Keratinocyte (primary cell): ENCODE results near the gene TBC1D14. TPM values are rescaled to one million over a fixed set of nuclear protein-coding genes. Genes with fewer than 3 reads are reported as not detected.
A peak's percentile ranks its signal among the peaks of the same experiment; 100 is the strongest.

Source experiments
- DNase-seq: peaks from one replicate; pipeline ENCODE4 v3.0.0-alpha.2; 2011; ENCODE audit warnings: low read depth, missing footprints, low spot score
- FAIRE-seq: peaks from 2 replicates; lab custom pipeline; 2011; peaks lifted over from hg19 to GRCh38; lab: Jason Lieb, UNC
- H2AFZ ChIP-seq: 2 replicates; pipeline ENCODE4 v1.6.0; 2012; ENCODE audit warnings: low read length, control low read depth, inconsistent platforms; ENCODE audit not compliant: control insufficient read depth
- H3K27ac ChIP-seq: 2 replicates; pipeline ENCODE4 v1.5.1; 2011; ENCODE audit warnings: low read length; ENCODE audit not compliant: control insufficient read depth, insufficient read depth
- H3K27me3 ChIP-seq: 3 replicates; pipeline ENCODE4 v1.6.0; 2011; ENCODE audit warnings: low read length; ENCODE audit not compliant: control insufficient read depth, insufficient read depth; ENCODE audit errors: extremely low read depth
- H3K36me3 ChIP-seq, 2 experiments: 2 replicates in 1 of 2; 3 replicates in 1 of 2; pipeline ENCODE4 v1.5.1; 2011; ENCODE audit warnings: low read length in 2 of 2, mild to moderate bottlenecking in 1 of 2; ENCODE audit not compliant: control insufficient read depth in 2 of 2, insufficient read depth in 2 of 2; ENCODE audit errors: extremely low read depth in 1 of 2
- H3K4me1 ChIP-seq: 3 replicates; pipeline ENCODE4 v1.5.1; 2011; ENCODE audit warnings: low read length; ENCODE audit not compliant: control insufficient read depth, insufficient read depth; ENCODE audit errors: extremely low read depth
- H3K4me2 ChIP-seq: 3 replicates; pipeline ENCODE4 v1.6.0; 2011; ENCODE audit warnings: low read depth, low read length; ENCODE audit not compliant: control insufficient read depth, insufficient read depth; ENCODE audit errors: extremely low read depth
- H3K4me3 ChIP-seq, 3 experiments: fragments of 200-600 bp in 1 of 3; sonication (generic) in 1 of 3; 2 replicates in 2 of 3; 3 replicates in 1 of 3; pipeline ENCODE4 v1.5.1; 2011 to 2016; ENCODE audit warnings: low read length in 3 of 3, mild to moderate bottlenecking in 3 of 3, control low read depth in 2 of 3, inconsistent platforms in 1 of 3, low read depth in 1 of 3, mixed read lengths in 1 of 3, mixed run types in 1 of 3, moderate library complexity in 1 of 3; ENCODE audit not compliant: control insufficient read depth in 2 of 3, insufficient read depth in 2 of 3; ENCODE audit errors: extremely low read depth in 1 of 3
- H3K79me2 ChIP-seq: 2 replicates; pipeline ENCODE4 v1.6.0; 2012; ENCODE audit warnings: low read length; ENCODE audit not compliant: control insufficient read depth, insufficient read depth
- H3K9ac ChIP-seq: 3 replicates; pipeline ENCODE4 v1.6.0; 2011; ENCODE audit warnings: low read length; ENCODE audit not compliant: control insufficient read depth, insufficient read depth; ENCODE audit errors: extremely low read depth
- H3K9me1 ChIP-seq: 3 replicates; pipeline ENCODE4 v1.6.0; 2011; ENCODE audit warnings: low read length; ENCODE audit not compliant: control insufficient read depth, insufficient read depth; ENCODE audit errors: extremely low read depth
- H3K9me3 ChIP-seq: 2 replicates; pipeline ENCODE4 v1.5.1; 2012; ENCODE audit warnings: low read depth, low read length; ENCODE audit not compliant: control insufficient read depth
- H4K20me1 ChIP-seq: 3 replicates; pipeline ENCODE4 v1.6.0; 2011; ENCODE audit warnings: low read length; ENCODE audit not compliant: control insufficient read depth, insufficient read depth; ENCODE audit errors: extremely low read depth
- CTCF ChIP-seq, 3 experiments: IDR thresholded peaks in 1 of 3; conservative IDR thresholded peaks in 1 of 3; optimal IDR thresholded peaks in 1 of 3; 2 replicates in 2 of 3; 3 replicates in 1 of 3; pipeline versions ENCODE3 to v1.5.1; 2011; ENCODE audit warnings: low read length in 3 of 3, mild to moderate bottlenecking in 3 of 3, moderate library complexity in 2 of 3, control low read depth in 1 of 3, inconsistent platforms in 1 of 3; ENCODE audit not compliant: insufficient read depth in 2 of 3; ENCODE audit errors: extremely low read depth in 1 of 3
- EZH2 ChIP-seq: IDR thresholded peaks from one replicate; pipeline ENCODE4 v1.6.1; 2012; ENCODE audit warnings: inconsistent platforms, mild to moderate bottlenecking, low read length, moderate library complexity
- dilution Hi-C: fragments of 300-500 bp; cut with MboI; formaldehyde crosslinking; loops from one replicate; pipeline ENCODE4 v1.7.0; 2020; ENCODE audit warnings: low sequenced_read_pairs; ENCODE audit not compliant: extremely low pct_ligation_motif_present
- polyA plus RNA-seq, 5 experiments: library from polyadenylated mRNA; depleted of rRNA in 3 of 5; stranded (reverse) in 3 of 5; stranded (forward) in 1 of 5; unstranded in 1 of 5; fragments of >200 nt; gene quantifications; 1 replicate in 1 of 5; 2 replicates in 3 of 5; 3 replicates in 1 of 5; pipeline versions ENCODE4 v1.2.1 to v1.2.3, GENCODE V29; 2011 to 2012; ENCODE audit warnings: missing spikeins in 2 of 5, low read depth in 1 of 5, low replicate concordance in 1 of 5

The TBC1D14 gene
- polyA plus RNA-seq, 1 donor (not counting 4 experiments of a cell fraction or from before 2014, with no cell fraction given), result 55.1 TPM

- H4K20me1 ChIP-seq, result peaks cover 5% of the 10 kb centered on the region
- H3K27me3 ChIP-seq, result no peaks in the 10 kb centered on the region
- peak overlapping the region; percentile 75 for H3K9ac ChIP-seq
- peak overlapping the region; percentile 49 for H3K27ac ChIP-seq
- H3K79me2 ChIP-seq, result peaks cover 34% of the 10 kb centered on the region
- H3K9me3 ChIP-seq, result no peaks in the 10 kb centered on the region
- H3K4me3 ChIP-seq, result peak overlapping the region; percentile 80 to 84 (median 83)
- peak overlapping the region; percentile 93 for H2AFZ ChIP-seq
- H3K36me3 ChIP-seq, result peaks cover 0 to 10% of the 10 kb centered on the region in 2 experiments
- no peak for FAIRE-seq
- H3K4me2 ChIP-seq, result peak overlapping the region; percentile 83
- dilution Hi-C loops, result no loop called here
- DNase-seq, result no peak
- H3K4me1 ChIP-seq, result peaks cover 13% of the 10 kb centered on the region
- TF ChIP-seq CTCF (optimal IDR thresholded peaks at IDR 0.05 in 1 of 3, IDR thresholded peaks at IDR 0.05 in 1 of 3, conservative IDR thresholded peaks at IDR 0.05 in 1 of 3; ENCODE audit: extremely low read depth in 1 of 3, insufficient read depth in 2 of 3, low read length in 3 of 3), result no peak
- TF ChIP-seq EZH2, result no peak
- H3K9me1 ChIP-seq, result no peaks in the 10 kb centered on the region
These were observed 132.3 kb downstream of the TBC1D14 start for GRCh38 chr4:7041801-7042502.

GRCh38 chr4:7042503-7043283, 133.1 kb downstream of the TBC1D14 start:
- Histone ChIP-seq H3K9ac (peak overlapping the region; percentile 75), H3K27me3 (no peaks in the 10 kb centered on the region), H3K36me3 (peaks cover 0 to 13% of the 10 kb centered on the region in 2 experiments), H4K20me1 (peaks cover 7% of the 10 kb centered on the region), H3K4me3 (peak overlapping the region; percentile 80 to 84 (median 83)), H3K9me3 (no peaks in the 10 kb centered on the region), H3K4me2 (peak overlapping the region; percentile 83), H3K27ac (peak overlapping the region; percentile 49), H3K4me1 (peaks cover 13% of the 10 kb centered on the region), H3K79me2 (peaks cover 42% of the 10 kb centered on the region), H2AFZ (peak overlapping the region; percentile 93), H3K9me1 (no peaks in the 10 kb centered on the region)
- TF ChIP-seq CTCF (optimal IDR thresholded peaks at IDR 0.05 in 1 of 3, IDR thresholded peaks at IDR 0.05 in 1 of 3, conservative IDR thresholded peaks at IDR 0.05 in 1 of 3; ENCODE audit: extremely low read depth in 1 of 3, insufficient read depth in 2 of 3, low read length in 3 of 3) (no peak), EZH2 (no peak)
- DNase-seq, result peak; percentile 63
- dilution Hi-C loops, result no loop called here
- FAIRE-seq, result no peak
